HepG2 (cell line): ENCODE measurements around the gene BTBD3. TPM values are rescaled to one million over a fixed set of nuclear protein-coding genes. Genes with fewer than 3 reads are reported as not detected.

Experiments
- FOXJ3 ChIP-seq: sonication (generic); formaldehyde crosslinking; IDR thresholded peaks from 2 replicates; pipeline ENCODE4 v1.4.0; 2020; ENCODE audit warnings: missing genetic modification reagents, mild to moderate bottlenecking, borderline replicate concordance
- GABPA ChIP-seq, 2 experiments: IDR thresholded peaks; 2 replicates each; pipeline ENCODE4 v1.6.1; 2011 to 2016; ENCODE audit warnings: low read depth in 2 of 2, low read length in 1 of 2, missing biosample characterization in 1 of 2, missing genetic modification characterization in 1 of 2
- JUNB ChIP-seq: sonication (generic); formaldehyde crosslinking; IDR thresholded peaks from 2 replicates; pipeline ENCODE4 v1.8.0; 2022; ENCODE audit warnings: missing genetic modification reagents, mild to moderate bottlenecking, borderline replicate concordance
- KDM6A ChIP-seq: IDR thresholded peaks from 2 replicates; pipeline ENCODE4 v1.6.1; 2016; ENCODE audit warnings: low read depth
- MXI1 ChIP-seq: IDR thresholded peaks from 3 replicates; pipeline ENCODE4 v1.6.1; 2012; ENCODE audit warnings: low read depth, low read length, inconsistent platforms, borderline replicate concordance
- MZF1 ChIP-seq: sonication (generic); formaldehyde crosslinking; IDR thresholded peaks from 2 replicates; pipeline ENCODE4 v1.8.1; 2023; ENCODE audit warnings: mild to moderate bottlenecking, missing genetic modification reagents, borderline replicate concordance
- PRDM15 ChIP-seq: sonication (generic); formaldehyde crosslinking; IDR thresholded peaks from 2 replicates; pipeline ENCODE4 v1.4.0; 2020; ENCODE audit warnings: missing genetic modification reagents
- ZMYM2 ChIP-seq: sonication (generic); formaldehyde crosslinking; IDR thresholded peaks from 2 replicates; pipeline ENCODE4 v1.8.0; 2022; ENCODE audit warnings: mild to moderate bottlenecking, missing genetic modification reagents
- ZNF879 ChIP-seq: sonication (generic); formaldehyde crosslinking; IDR thresholded peaks from 2 replicates; pipeline ENCODE4 v1.8.1; 2023; ENCODE audit warnings: missing genetic modification reagents
- ZNF883 ChIP-seq: sonication (generic); formaldehyde crosslinking; IDR thresholded peaks from 2 replicates; pipeline ENCODE4 v1.5.1; 2020; ENCODE audit warnings: mild to moderate bottlenecking, missing genetic modification reagents; ENCODE audit errors: not compliant biosample characterization
- polyA plus RNA-seq, 8 experiments: library from polyadenylated mRNA; depleted of rRNA in 3 of 8; stranded (reverse) in 7 of 8; unstranded in 1 of 8; fragments of >200 nt; fragmentation: Illumina TruSeq in 4 of 8; extraction: Trizol in 4 of 8; gene quantifications; 2 replicates each; pipeline versions ENCODE4 v1.2.1 to v1.2.3, GENCODE V29; 2011 to 2016; ENCODE audit warnings: low read depth in 4 of 8, missing spikeins in 1 of 8, mixed read lengths in 1 of 8; ENCODE audit not compliant: insufficient read depth in 1 of 8
- total RNA-seq, 5 experiments: library from RNA; depleted of rRNA; stranded (reverse); fragments of >200 nt; fragmentation: Illumina TruSeq; extraction: Trizol; gene quantifications; 2 replicates each; pipeline ENCODE4 v1.2.3, GENCODE V29; 2016; ENCODE audit warnings: low read depth in 1 of 5
- TF ChIP-seq, protein P1 (sequence below), 2 experiments: sonication (generic) in 1 of 2; formaldehyde crosslinking in 1 of 2; IDR thresholded peaks; 2 replicates each; pipeline versions ENCODE4 v1.4.0 to v1.6.1; 2018 to 2020; ENCODE audit warnings: missing genetic modification reagents in 2 of 2, borderline replicate concordance in 1 of 2, low read depth in 1 of 2, mild to moderate bottlenecking in 1 of 2, missing biosample characterization in 1 of 2
- TF ChIP-seq, protein P2 (sequence below): sonication (generic); formaldehyde crosslinking; IDR thresholded peaks from 2 replicates; pipeline ENCODE4 v1.5.1; 2020; ENCODE audit warnings: mild to moderate bottlenecking, missing genetic modification reagents
- TF ChIP-seq, protein P3 (sequence below): sonication (generic); formaldehyde crosslinking; IDR thresholded peaks from 2 replicates; pipeline ENCODE4 v1.4.0; 2020; ENCODE audit warnings: low read depth, mild to moderate bottlenecking, missing genetic modification reagents
- TF ChIP-seq, protein P4 (sequence below): sonication (generic); formaldehyde crosslinking; conservative IDR thresholded peaks from 2 replicates; pipeline ENCODE4 v1.8.0; 2022; ENCODE audit warnings: low read depth, missing genetic modification reagents

BTBD3 gene
- total and polyA plus RNA-seq, 2 of the 13 experiments (the other 11 are each of a cell fraction or from before 2014, with no cell fraction given) = 32.2 to 41.8 TPM

- TF ChIP-seq ZNF883 (CRISPR knock-in tag) (no peak), ZMYM2 (CRISPR knock-in tag) (no peak), MZF1 (CRISPR knock-in tag) (no peak), KDM6A (no peak), PRDM15 (CRISPR knock-in tag) (0 out of 2 replicates have a peak, but pooled peaks have one; percentile 69), GABPA (IDR thresholded peaks at IDR 0.05; ENCODE audit: low read depth, low read length) (no peak), GABPA (CRISPR knock-in tag; IDR thresholded peaks at IDR 0.05; ENCODE audit: low read depth) (no peak), JUNB (CRISPR knock-in tag) (no peak), ZNF879 (CRISPR knock-in tag) (0 out of 2 replicates have a peak, but pooled peaks have one; percentile 44), FOXJ3 (CRISPR knock-in tag) (peak; percentile 55; the same call in 1 of the 2 replicates), MXI1 (peak; percentile 81; the same call in 1 of the 3 replicates)
- TF ChIP-seq, protein P1, sequence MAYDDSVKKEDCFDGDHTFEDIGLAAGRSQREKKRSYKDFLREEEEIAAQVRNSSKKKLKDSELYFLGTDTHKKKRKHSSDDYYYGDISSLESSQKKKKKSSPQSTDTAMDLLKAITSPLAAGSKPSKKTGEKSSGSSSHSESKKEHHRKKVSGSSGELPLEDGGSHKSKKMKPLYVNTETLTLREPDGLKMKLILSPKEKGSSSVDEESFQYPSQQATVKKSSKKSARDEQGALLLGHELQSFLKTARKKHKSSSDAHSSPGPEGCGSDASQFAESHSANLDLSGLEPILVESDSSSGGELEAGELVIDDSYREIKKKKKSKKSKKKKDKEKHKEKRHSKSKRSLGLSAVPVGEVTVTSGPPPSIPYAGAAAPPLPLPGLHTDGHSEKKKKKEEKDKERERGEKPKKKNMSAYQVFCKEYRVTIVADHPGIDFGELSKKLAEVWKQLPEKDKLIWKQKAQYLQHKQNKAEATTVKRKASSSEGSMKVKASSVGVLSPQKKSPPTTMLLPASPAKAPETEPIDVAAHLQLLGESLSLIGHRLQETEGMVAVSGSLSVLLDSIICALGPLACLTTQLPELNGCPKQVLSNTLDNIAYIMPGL (CRISPR knock-in tag; IDR thresholded peaks at IDR 0.05; ENCODE audit: borderline replicate concordance in 1 of 2, low read depth in 1 of 2) = peak in 1 of 2 experiments; percentile 8; a peak in 1 of 4 replicates
- TF ChIP-seq, protein P2, sequence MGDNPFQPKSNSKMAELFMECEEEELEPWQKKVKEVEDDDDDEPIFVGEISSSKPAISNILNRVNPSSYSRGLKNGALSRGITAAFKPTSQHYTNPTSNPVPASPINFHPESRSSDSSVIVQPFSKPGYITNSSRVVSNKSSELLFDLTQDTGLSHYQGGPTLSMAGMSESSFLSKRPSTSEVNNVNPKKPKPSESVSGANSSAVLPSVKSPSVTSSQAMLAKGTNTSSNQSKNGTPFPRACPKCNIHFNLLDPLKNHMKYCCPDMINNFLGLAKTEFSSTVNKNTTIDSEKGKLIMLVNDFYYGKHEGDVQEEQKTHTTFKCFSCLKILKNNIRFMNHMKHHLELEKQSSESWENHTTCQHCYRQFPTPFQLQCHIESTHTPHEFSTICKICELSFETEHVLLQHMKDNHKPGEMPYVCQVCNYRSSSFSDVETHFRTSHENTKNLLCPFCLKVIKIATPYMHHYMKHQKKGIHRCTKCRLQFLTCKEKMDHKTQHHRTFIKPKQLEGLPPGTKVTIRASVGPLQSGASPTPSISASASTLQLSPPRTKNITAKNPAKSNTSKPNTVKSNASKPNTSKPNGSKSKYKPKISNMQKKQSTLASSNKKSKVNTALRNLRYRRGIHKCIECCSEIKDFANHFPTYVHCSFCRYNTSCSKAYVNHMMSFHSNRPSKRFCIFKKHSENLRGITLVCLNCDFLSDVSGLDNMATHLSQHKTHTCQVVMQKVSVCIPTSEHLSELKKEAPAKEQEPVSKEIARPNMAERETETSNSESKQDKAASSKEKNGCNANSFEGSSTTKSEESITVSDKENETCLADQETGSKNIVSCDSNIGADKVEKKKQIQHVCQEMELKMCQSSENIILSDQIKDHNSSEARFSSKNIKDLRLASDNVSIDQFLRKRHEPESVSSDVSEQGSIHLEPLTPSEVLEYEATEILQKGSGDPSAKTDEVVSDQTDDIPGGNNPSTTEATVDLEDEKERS (CRISPR knock-in tag) = no peak
- TF ChIP-seq, protein P3, sequence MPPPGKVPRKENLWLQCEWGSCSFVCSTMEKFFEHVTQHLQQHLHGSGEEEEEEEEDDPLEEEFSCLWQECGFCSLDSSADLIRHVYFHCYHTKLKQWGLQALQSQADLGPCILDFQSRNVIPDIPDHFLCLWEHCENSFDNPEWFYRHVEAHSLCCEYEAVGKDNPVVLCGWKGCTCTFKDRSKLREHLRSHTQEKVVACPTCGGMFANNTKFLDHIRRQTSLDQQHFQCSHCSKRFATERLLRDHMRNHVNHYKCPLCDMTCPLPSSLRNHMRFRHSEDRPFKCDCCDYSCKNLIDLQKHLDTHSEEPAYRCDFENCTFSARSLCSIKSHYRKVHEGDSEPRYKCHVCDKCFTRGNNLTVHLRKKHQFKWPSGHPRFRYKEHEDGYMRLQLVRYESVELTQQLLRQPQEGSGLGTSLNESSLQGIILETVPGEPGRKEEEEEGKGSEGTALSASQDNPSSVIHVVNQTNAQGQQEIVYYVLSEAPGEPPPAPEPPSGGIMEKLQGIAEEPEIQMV (CRISPR knock-in tag) = no peak
- TF ChIP-seq, protein P4, sequence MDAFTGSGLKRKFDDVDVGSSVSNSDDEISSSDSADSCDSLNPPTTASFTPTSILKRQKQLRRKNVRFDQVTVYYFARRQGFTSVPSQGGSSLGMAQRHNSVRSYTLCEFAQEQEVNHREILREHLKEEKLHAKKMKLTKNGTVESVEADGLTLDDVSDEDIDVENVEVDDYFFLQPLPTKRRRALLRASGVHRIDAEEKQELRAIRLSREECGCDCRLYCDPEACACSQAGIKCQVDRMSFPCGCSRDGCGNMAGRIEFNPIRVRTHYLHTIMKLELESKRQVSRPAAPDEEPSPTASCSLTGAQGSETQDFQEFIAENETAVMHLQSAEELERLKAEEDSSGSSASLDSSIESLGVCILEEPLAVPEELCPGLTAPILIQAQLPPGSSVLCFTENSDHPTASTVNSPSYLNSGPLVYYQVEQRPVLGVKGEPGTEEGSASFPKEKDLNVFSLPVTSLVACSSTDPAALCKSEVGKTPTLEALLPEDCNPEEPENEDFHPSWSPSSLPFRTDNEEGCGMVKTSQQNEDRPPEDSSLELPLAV (CRISPR knock-in tag) = no peak
Measured at GRCh38 chr20:11891776-11892545, 25.7 kb upstream of the BTBD3 start (continued).
